PC-3 (cell line): ENCODE measurements around the gene SPATA6L. TPM values are rescaled to one million over a fixed set of nuclear protein-coding genes. Genes with fewer than 3 reads are reported as not detected.
"Not testable (repeated sequence)": the region's sequence is repeated elsewhere in the genome, so short reads cannot be mapped to it uniquely, and the experiment has no call there.

Source experiments
- ATAC-seq: fragments of 200-7000 bp; cut with Tn5 transposase; 2 replicates; pipeline ENCODE4 v1.9.1; 2020; ENCODE audit warnings: mild to moderate bottlenecking, moderate library complexity
- BruUV-seq: library from RNA; stranded (reverse); fragments of 400-500 nt; replicated peaks from 2 replicates; lab custom pipeline; 2021; lab: Mats Ljungman, UMichigan
- CTCF ChIA-PET: fragments of 300-600 bp; sonication (Branson Sonifier 250); formaldehyde crosslinking; loops from one replicate; lab custom pipeline; 2022; ENCODE audit warnings: antibody characterized with exemption; lab: Charles Lee
- POLR2A ChIA-PET: fragments of 300-600 bp; sonication (Branson Sonifier 250); formaldehyde crosslinking; loops from one replicate; lab custom pipeline; 2022; ENCODE audit warnings: antibody characterized with exemption; ENCODE audit not compliant: unreplicated experiment; lab: Charles Lee
- DNase-seq: peaks from one replicate; pipeline ENCODE4 v3.0.0-alpha.2; 2015
- H2AFZ ChIP-seq: fragments of 300-600 bp; sonication (generic); 2 replicates; pipeline ENCODE4 v1.6.0; 2016; ENCODE audit warnings: antibody characterized with exemption, low read length
- H3F3A ChIP-seq: fragments of 300-600 bp; sonication (generic); one replicate; pipeline ENCODE4 v1.6.0; 2017; ENCODE audit warnings: antibody characterized with exemption, low read length, control low read depth, mild to moderate bottlenecking; ENCODE audit not compliant: unreplicated experiment
- H3K27ac ChIP-seq: fragments of 300-600 bp; sonication (generic); 2 replicates; pipeline ENCODE4 v1.5.1; 2016; ENCODE audit warnings: mild to moderate bottlenecking, low read length
- H3K27me3 ChIP-seq: fragments of 300-600 bp; sonication (generic); 2 replicates; pipeline ENCODE4 v1.6.1; 2016; ENCODE audit warnings: low read length, mixed read lengths
- H3K36me3 ChIP-seq: fragments of 300-600 bp; sonication (generic); 2 replicates; pipeline ENCODE4 v1.6.1; 2016; ENCODE audit warnings: low read depth, mixed run types, low read length, mixed read lengths
- H3K4me1 ChIP-seq: fragments of 300-600 bp; sonication (generic); 2 replicates; pipeline ENCODE4 v1.5.1; 2016; ENCODE audit warnings: low read length; ENCODE audit not compliant: insufficient read depth
- H3K4me2 ChIP-seq: fragments of 300-600 bp; sonication (generic); 2 replicates; pipeline ENCODE4 v1.6.0; 2016; ENCODE audit warnings: low read length
- H3K4me3 ChIP-seq: fragments of 300-600 bp; sonication (generic); 2 replicates; pipeline ENCODE4 v1.5.1; 2016; ENCODE audit warnings: mild to moderate bottlenecking, low read length, mixed read lengths
- H3K79me2 ChIP-seq: fragments of 300-600 bp; sonication (generic); 2 replicates; pipeline ENCODE4 v1.6.1; 2017; ENCODE audit warnings: low read length, mixed read lengths
- H3K9ac ChIP-seq: fragments of 300-600 bp; sonication (generic); 2 replicates; pipeline ENCODE4 v1.6.0; 2016; ENCODE audit warnings: mild to moderate bottlenecking, low read length
- H3K9me2 ChIP-seq: fragments of 300-600 bp; sonication (generic); replicated peaks from 2 replicates; pipeline ENCODE4 v1.6.1; 2016; ENCODE audit warnings: mixed run types, low read length, mixed read lengths
- H3K9me3 ChIP-seq: fragments of 300-600 bp; sonication (generic); 2 replicates; pipeline ENCODE4 v1.6.1; 2016; ENCODE audit warnings: low read length, mixed read lengths
- H4K20me1 ChIP-seq: fragments of 300-600 bp; sonication (generic); 2 replicates; pipeline ENCODE4 v1.6.1; 2016; ENCODE audit warnings: low read length, mixed read lengths
- CTCF ChIP-seq: fragments of 300-600 bp; sonication (generic); conservative IDR thresholded peaks from 2 replicates; pipeline ENCODE4 v1.5.1; 2017; ENCODE audit warnings: antibody characterized with exemption, low read depth, mild to moderate bottlenecking, low read length
- EZH2 ChIP-seq: fragments of 300-600 bp; sonication (generic); IDR thresholded peaks from one replicate; pipeline ENCODE4 v1.6.1; 2017; ENCODE audit warnings: antibody characterized with exemption, mild to moderate bottlenecking, low read length; ENCODE audit not compliant: unreplicated experiment
- EZH2phosphoT487 ChIP-seq: fragments of 300-600 bp; sonication (generic); IDR thresholded peaks from 2 replicates; pipeline ENCODE4 v1.6.1; 2018; ENCODE audit warnings: mild to moderate bottlenecking, antibody characterized with exemption, low read length, borderline replicate concordance
- intact Hi-C: fragments of 100-400 bp; cut with micrococcal nuclease; formaldehyde crosslinking; loops from 2 replicates; pipeline ENCODE4 v1.9.0; 2023
- total RNA-seq: library from RNA; depleted of rRNA; stranded (reverse); fragments of >200 nt; gene quantifications from 2 replicates; pipeline ENCODE4 v1.2.3, GENCODE V29; 2014

The SPATA6L gene
- total RNA-seq, 1 experiment from 2014 or later: not detected

GRCh38 chr9:4656621-4657020 lies 9.7 kb downstream of the SPATA6L start:
- DNase-seq: no peak
- intact Hi-C loops: no loop called here
- Histone ChIP-seq H3K4me1 (peaks cover 14% of the 10 kb centered on the region), H3F3A (no peaks in the 10 kb centered on the region), H3K27me3 (no peaks in the 10 kb centered on the region), H2AFZ (no peak overlapping the region), H3K9me3 (no peaks in the 10 kb centered on the region), H4K20me1 (no peaks in the 10 kb centered on the region), H3K79me2 (no peaks in the 10 kb centered on the region), H3K27ac (no peak overlapping the region), H3K4me2 (no peak overlapping the region), H3K4me3 (no peak overlapping the region), H3K36me3 (no peaks in the 10 kb centered on the region), H3K9ac (no peak overlapping the region), H3K9me2 (no peaks in the 10 kb centered on the region)
- ChIA-PET POLR2A (no interaction called here), CTCF (no interaction called here)
- no TSS peak for BruUV-seq
- TF ChIP-seq CTCF (no peak), EZH2phosphoT487 (no peak), EZH2 (no peak)
- no peak for ATAC-seq

GRCh38 chr9:4656196-4656595 lies 10.1 kb downstream of the SPATA6L start:
- H4K20me1 ChIP-seq, H3K9me3 ChIP-seq, DNase-seq, POLR2A ChIA-PET, H3K36me3 ChIP-seq, H3K4me3 ChIP-seq, BruUV-seq, H2AFZ ChIP-seq, H3K9ac ChIP-seq, H3K27ac ChIP-seq, CTCF ChIA-PET, H3K27me3 ChIP-seq, H3F3A ChIP-seq, H3K79me2 ChIP-seq, ATAC-seq, H3K4me1 ChIP-seq, intact Hi-C loops, H3K9me2 ChIP-seq, H3K4me2 ChIP-seq: not testable (repeated sequence)

GRCh38 chr9:4654538-4654937 lies 11.7 kb downstream of the SPATA6L start:
- no peaks in the 10 kb centered on the region for H3F3A ChIP-seq
- no peaks in the 10 kb centered on the region for H3K36me3 ChIP-seq
- CTCF ChIA-PET: no interaction called here
- H3K27ac ChIP-seq: no peak overlapping the region
- H3K9me2 ChIP-seq: no peaks in the 10 kb centered on the region
- H4K20me1 ChIP-seq: no peaks in the 10 kb centered on the region
- no peak for DNase-seq
- H2AFZ ChIP-seq: no peak overlapping the region
- intact Hi-C loops: no loop called here
- H3K4me1 ChIP-seq: peaks cover 7% of the 10 kb centered on the region; the same call in 1 of the 2 replicates
- no peak for ATAC-seq
- no peaks in the 10 kb centered on the region for H3K27me3 ChIP-seq
- no peak overlapping the region for H3K9ac ChIP-seq
- no peaks in the 10 kb centered on the region for H3K9me3 ChIP-seq
- H3K79me2 ChIP-seq: no peaks in the 10 kb centered on the region
- POLR2A ChIA-PET: no interaction called here
- no peak overlapping the region for H3K4me3 ChIP-seq
- no peak overlapping the region for H3K4me2 ChIP-seq
- no TSS peak for BruUV-seq
- no peak for TF ChIP-seq EZH2
- TF ChIP-seq EZH2phosphoT487: no peak
- no peak for TF ChIP-seq CTCF
